NT2/D1 (cell line): Measurements from ENCODE around the gene PIK3R6.

Source experiments
- SUZ12 ChIP-seq: IDR thresholded peaks from 2 replicates; pipeline ENCODE4 v1.6.1; 2011; ENCODE audit not compliant: insufficient read length, insufficient read depth; ENCODE audit errors: extremely low read depth
- YY1 ChIP-seq: IDR thresholded peaks from 2 replicates; pipeline ENCODE4 v1.6.1; 2011; ENCODE audit not compliant: insufficient read length, insufficient read depth
- ZNF274 ChIP-seq: IDR thresholded peaks from 2 replicates; pipeline ENCODE4 v1.6.1; 2011; ENCODE audit warnings: mild to moderate bottlenecking, low read depth, low read length

DNA sequence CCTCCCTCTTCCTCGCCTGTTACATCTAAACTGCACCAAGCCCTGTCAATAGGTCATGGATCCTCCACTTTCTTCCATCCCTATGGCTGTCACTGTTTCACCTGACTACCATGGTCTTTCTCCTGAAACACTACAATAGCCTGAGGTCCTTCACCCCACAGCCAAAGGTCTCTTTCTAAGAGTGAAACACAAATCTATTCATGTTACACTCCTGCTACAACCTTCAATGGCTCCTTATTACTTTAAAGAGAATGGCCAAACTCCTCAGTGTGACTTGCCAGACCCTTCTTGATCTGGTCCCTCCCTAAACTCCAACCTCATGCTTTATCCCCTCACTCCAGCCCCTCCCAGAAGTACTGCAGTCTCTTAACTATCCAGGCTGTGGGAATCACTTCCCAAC is 618 bp upstream of the PIK3R6 start:
- no peak for TF ChIP-seq SUZ12
- TF ChIP-seq ZNF274, result no peak
- TF ChIP-seq YY1, result no peak
